ENCODE measurements around the gene MYL12A.
"Not testable (repeated sequence)": the region's sequence is repeated elsewhere in the genome, so short reads cannot be mapped to it uniquely, and the experiment has no call there.

DNA sequence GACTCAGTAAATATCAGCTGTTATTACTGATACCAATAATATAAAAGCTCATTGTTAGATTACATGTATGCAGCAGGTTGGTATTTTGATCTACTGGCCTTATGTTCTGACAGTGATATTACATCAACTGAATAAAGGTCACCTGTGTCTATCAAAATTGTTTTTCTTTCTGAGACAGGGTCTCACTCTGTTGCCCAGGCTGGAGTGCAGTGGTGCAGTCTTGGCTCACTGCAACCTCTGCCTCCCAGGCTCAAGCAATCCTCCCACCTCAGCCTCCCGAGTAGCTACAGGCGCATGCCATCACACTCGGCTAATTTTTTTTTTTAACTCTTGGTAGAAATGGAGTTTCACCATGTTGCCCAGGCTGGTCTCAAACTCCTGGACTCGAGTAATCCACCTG is 26.7 kb upstream of the MYL12A start:
- TF ChIP-seq EP300, CTCF (IDR thresholded peaks at IDR 0.05): not testable (repeated sequence)
